Spleen (tissue), 7 donors: ENCODE results near the gene SMAD7.

Experiments
- CTCF ChIP-seq, 11 experiments: fragments of 200-600 bp in 7 of 11; fragments of 450-650 bp in 4 of 11; sonication (generic) in 4 of 11; IDR thresholded peaks in 8 of 11; conservative IDR thresholded peaks in 3 of 11; 1 replicate in 7 of 11; 2 replicates in 4 of 11; pipeline versions ENCODE4 v1.4.0 to v1.8.0; 2016 to 2021; ENCODE audit warnings: antibody characterized with exemption in 11 of 11, inconsistent platforms in 4 of 11, mild to moderate bottlenecking in 1 of 11
- POLR2A ChIP-seq, 3 donors: fragments of 450-650 bp; IDR thresholded peaks; one replicate each; pipeline ENCODE4 v1.5.1; 2017; ENCODE audit warnings: antibody characterized with exemption in 3 of 3, mild to moderate bottlenecking in 1 of 3
- POLR2AphosphoS5 ChIP-seq, 3 donors: sonication (generic); formaldehyde crosslinking; IDR thresholded peaks; one replicate each; pipeline ENCODE4 v1.5.1; 2017; ENCODE audit warnings: antibody characterized with exemption in 3 of 3
- donor health status: DM: no; HTN: no; CAD: no; lungs with moderate emphysema.
- donor health status: DM: no; HTN: no; CAD: no.
- donor health status: DM: no; HTN: no; CAD: no.

- TF ChIP-seq POLR2A (IDR thresholded peaks at IDR 0.05) (no peak), CTCF (IDR thresholded peaks at IDR 0.05 in 8 of 11, conservative IDR thresholded peaks at IDR 0.05 in 3 of 11) (no peak), POLR2AphosphoS5 (IDR thresholded peaks at IDR 0.05) (no peak)
These were observed 6.4 kb upstream of the SMAD7 start for GRCh38 chr18:48957136-48957535.
